Astrocyte of the hippocampus (primary cell): ENCODE data around the gene SIL1.
A peak's percentile ranks its signal among the peaks of the same experiment; 100 is the strongest.

Source experiments
- DNase-seq: peaks from one replicate; pipeline ENCODE4 v3.0.0; 2011; ENCODE audit warnings: low read depth, low spot score

The SIL1 gene

GRCh38 chr5:138945421-138946240 lies 252.5 kb downstream of the SIL1 start:
- DNase-seq: peak; percentile 82

- peak; percentile 73 for DNase-seq
Observed at GRCh38 chr5:138944527-138945322, 253.4 kb downstream of the SIL1 start.

GRCh38 chr5:138943599-138944173 lies 254.5 kb downstream of the SIL1 start:
- DNase-seq: no peak

GRCh38 chr5:138942861-138943260 lies 255.3 kb downstream of the SIL1 start:
- DNase-seq: no peak

GRCh38 chr5:138942066-138942465 lies 256.1 kb downstream of the SIL1 start:
- no peak for DNase-seq

GRCh38 chr5:138938526-138938925 lies 259.6 kb downstream of the SIL1 start:
- DNase-seq: no peak

- no peak for DNase-seq
Observed at GRCh38 chr5:138937392-138938387, 260.5 kb downstream of the SIL1 start.

GRCh38 chr5:138936968-138937345 lies 261.2 kb downstream of the SIL1 start:
- no peak for DNase-seq

- no peak for DNase-seq
Observed at GRCh38 chr5:138936225-138936967, 261.8 kb downstream of the SIL1 start.

GRCh38 chr5:138935466-138935865 lies 262.7 kb downstream of the SIL1 start:
- no peak for DNase-seq

- no peak for DNase-seq
Observed at GRCh38 chr5:138934971-138935370, 263.2 kb downstream of the SIL1 start.

GRCh38 chr5:138933522-138934290 lies 264.5 kb downstream of the SIL1 start:
- DNase-seq: no peak

- no peak for DNase-seq
Observed at GRCh38 chr5:138932171-138932810, 265.9 kb downstream of the SIL1 start.

- no peak for DNase-seq
Observed at GRCh38 chr5:138930371-138931097, 267.6 kb downstream of the SIL1 start.

GRCh38 chr5:138929571-138929955 lies 268.6 kb downstream of the SIL1 start:
- no peak for DNase-seq

GRCh38 chr5:138927979-138928378 lies 270.2 kb downstream of the SIL1 start:
- peak; percentile 50 for DNase-seq

GRCh38 chr5:138927544-138927943 lies 270.6 kb downstream of the SIL1 start:
- DNase-seq: no peak

- no peak for DNase-seq
Observed at GRCh38 chr5:138926688-138927448, 271.3 kb downstream of the SIL1 start.
